ENCODE results near the gene NME9. TPM values are rescaled to one million over a fixed set of nuclear protein-coding genes. Genes with fewer than 3 reads are reported as not detected.

Gene NME9
- total RNA-seq, 4 donors from 2014 or later: 0.38 TPM; not detected in 3

DNA sequence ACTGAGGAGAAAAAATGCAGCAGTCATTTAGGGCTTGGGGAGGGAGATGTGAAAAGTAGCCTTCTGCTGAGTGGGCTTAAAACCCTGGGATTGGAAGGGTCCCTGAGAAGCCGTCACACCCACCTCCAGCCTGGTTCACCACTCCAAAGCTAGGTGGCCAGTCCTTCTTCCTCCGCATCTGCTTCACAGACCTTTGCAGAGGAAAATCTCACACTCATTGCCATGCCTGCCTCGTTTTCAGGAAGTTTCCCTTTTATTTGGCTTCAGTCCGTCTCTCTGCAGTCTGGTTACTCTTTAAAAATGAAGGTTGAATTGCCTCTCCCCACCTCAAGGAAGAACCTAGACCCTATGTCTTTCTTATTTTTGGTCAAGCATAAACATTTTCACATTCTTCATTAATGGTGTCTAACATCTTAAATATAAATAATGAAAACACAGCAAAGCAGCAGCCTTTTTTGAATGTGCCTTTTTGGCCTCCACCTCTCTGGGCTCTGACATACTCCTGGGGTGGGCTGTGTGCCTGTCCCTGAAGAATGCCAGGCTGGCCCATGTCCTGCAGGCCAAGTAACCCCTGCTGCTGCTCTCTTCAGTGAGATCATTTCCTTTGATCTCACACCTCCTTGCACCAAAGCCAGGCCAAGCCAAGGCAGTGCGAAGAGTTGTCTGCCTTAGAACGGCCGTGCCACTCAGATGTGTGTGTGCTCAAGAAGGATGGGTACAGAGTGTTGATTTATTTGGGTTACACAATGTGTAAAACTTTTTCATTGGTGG lies 29.7 kb upstream of the NME9 start:
- Histone ChIP-seq H3K36me3 (no peaks in the 10 kb centered on the region), H3K27ac (no peak overlapping the region), H3K4me1 (peaks cover 15% of the 10 kb centered on the region), H3K4me3 (no peak overlapping the region), H3K27me3 (no peaks in the 10 kb centered on the region), H3K9me3 (no peaks in the 10 kb centered on the region)
- no peak for DNase-seq (ENCODE audit: low spot score in 2 of 2)
- WGBS: 78% methylated on average over 7 of the region's 7 CpGs
- no peak for TF ChIP-seq POLR2AphosphoS5 (IDR thresholded peaks at IDR 0.05)
- no peak for TF ChIP-seq EP300 (IDR thresholded peaks at IDR 0.05)
- TF ChIP-seq CTCF (IDR thresholded peaks at IDR 0.05): no peak
- TF ChIP-seq POLR2A (IDR thresholded peaks at IDR 0.05): no peak

GRCh38 chr3:138356730-138357405 lies 27.2 kb upstream of the NME9 start:
- peak overlapping the region; percentile 48 for H3K27ac ChIP-seq

GRCh38 chr3:138355071-138355470 lies 25.4 kb upstream of the NME9 start:
- no peaks in the 10 kb centered on the region for H3K27me3 ChIP-seq
- peaks cover 24% of the 10 kb centered on the region for H3K4me1 ChIP-seq
- no peaks in the 10 kb centered on the region for H3K9me3 ChIP-seq
- H3K36me3 ChIP-seq: no peaks in the 10 kb centered on the region
- 83% methylated on average over 3 of the region's 3 CpGs for WGBS
- no peak for TF ChIP-seq POLR2A (IDR thresholded peaks at IDR 0.05)
- no peak for TF ChIP-seq POLR2AphosphoS5 (IDR thresholded peaks at IDR 0.05)
- TF ChIP-seq CTCF (IDR thresholded peaks at IDR 0.05): no peak
- no peak for TF ChIP-seq EP300 (IDR thresholded peaks at IDR 0.05)
- H3K4me3 ChIP-seq: no peak overlapping the region
- no peak overlapping the region for H3K27ac ChIP-seq
- DNase-seq (ENCODE audit: low spot score in 2 of 2): peak in 1 of 2 donors; percentile 55

More at GRCh38 chr3:138356730-138357405, 27.2 kb upstream of the NME9 start:
- TF ChIP-seq CTCF (IDR thresholded peaks at IDR 0.05) (no peak), POLR2AphosphoS5 (IDR thresholded peaks at IDR 0.05) (no peak), POLR2A (IDR thresholded peaks at IDR 0.05) (no peak), EP300 (IDR thresholded peaks at IDR 0.05) (no peak)
- no peak overlapping the region for H3K4me3 ChIP-seq
- H3K9me3 ChIP-seq: no peaks in the 10 kb centered on the region
- no peak for DNase-seq (ENCODE audit: low spot score in 2 of 2)
- no peaks in the 10 kb centered on the region for H3K27me3 ChIP-seq
- WGBS: 73% methylated on average over 7 of the region's 7 CpGs
- H3K36me3 ChIP-seq: no peaks in the 10 kb centered on the region
- peaks cover 15% of the 10 kb centered on the region for H3K4me1 ChIP-seq

DNA sequence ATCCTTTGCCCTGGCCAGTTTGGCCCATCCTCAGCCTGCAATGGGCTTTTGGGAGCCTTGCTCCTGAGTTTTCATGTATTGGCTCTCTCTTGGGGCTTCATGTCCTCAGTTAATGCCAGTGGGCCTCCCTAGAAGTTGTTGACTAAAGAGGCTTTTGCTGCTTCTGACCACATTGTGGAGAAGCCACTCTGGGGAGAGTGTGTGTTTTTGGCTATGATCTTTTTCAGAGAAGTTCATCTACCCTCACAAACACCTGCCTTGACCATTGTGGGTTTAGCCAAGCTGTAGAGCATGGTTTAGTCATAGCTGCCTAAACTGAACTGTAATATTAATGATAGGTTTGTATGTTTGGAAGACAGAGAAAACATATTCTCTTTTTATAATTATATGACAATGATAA lies 24.7 kb upstream of the NME9 start:
- Histone ChIP-seq H3K4me1 (peaks cover 30% of the 10 kb centered on the region), H3K27ac (no peak overlapping the region), H3K4me3 (no peak overlapping the region), H3K27me3 (no peaks in the 10 kb centered on the region), H3K9me3 (no peaks in the 10 kb centered on the region), H3K36me3 (no peaks in the 10 kb centered on the region)
- no peak for DNase-seq (ENCODE audit: low spot score in 2 of 2)
- TF ChIP-seq POLR2A (IDR thresholded peaks at IDR 0.05) (no peak), EP300 (IDR thresholded peaks at IDR 0.05) (no peak), CTCF (IDR thresholded peaks at IDR 0.05) (no peak)

GRCh38 chr3:138351916-138352550 lies 22.4 kb upstream of the NME9 start:
- no peak overlapping the region for H3K4me3 ChIP-seq
- no peaks in the 10 kb centered on the region for H3K27me3 ChIP-seq
- no peaks in the 10 kb centered on the region for H3K36me3 ChIP-seq
- H3K27ac ChIP-seq: no peak overlapping the region
- H3K4me1 ChIP-seq: peaks cover 38% of the 10 kb centered on the region
- WGBS: 84% methylated on average over 5 of the region's 5 CpGs
- no peaks in the 10 kb centered on the region for H3K9me3 ChIP-seq
- TF ChIP-seq EP300 (IDR thresholded peaks at IDR 0.05): no peak
- TF ChIP-seq POLR2A (IDR thresholded peaks at IDR 0.05): no peak
- TF ChIP-seq POLR2AphosphoS5 (IDR thresholded peaks at IDR 0.05): no peak
- no peak for TF ChIP-seq CTCF (IDR thresholded peaks at IDR 0.05)
- no peak for DNase-seq (ENCODE audit: low spot score in 2 of 2)

All from suprapubic skin (tissue), 4 donors.